Measurements from ENCODE around the gene OASL. TPM values are rescaled to one million over a fixed set of nuclear protein-coding genes. Genes with fewer than 3 reads are reported as not detected.

OASL gene
- total RNA-seq, 1 donor from 2014 or later = not detected

GRCh38 chr12:121026274-121027045, 12.6 kb downstream of the OASL start:
- Mint-ChIP-seq H3K27ac (ENCODE audit: unreplicated experiment) (no peak overlapping the region), H3K36me3 (ENCODE audit: unreplicated experiment) (no peaks in the 10 kb centered on the region)

GRCh38 chr12:121025442-121026226, 13.4 kb downstream of the OASL start:
- DNase-seq = no peak
- no peak for TF ChIP-seq CTCF (IDR thresholded peaks at IDR 0.05; ENCODE audit: partially characterized antibody, unreplicated experiment)
- Mint-ChIP-seq H3K36me3 (ENCODE audit: unreplicated experiment) (no peaks in the 10 kb centered on the region), H3K27ac (ENCODE audit: unreplicated experiment) (no peak overlapping the region), H3K27me3 (ENCODE audit: unreplicated experiment) (no peaks in the 10 kb centered on the region), H3K4me3 (ENCODE audit: unreplicated experiment) (no peak overlapping the region), H3K9me3 (ENCODE audit: unreplicated experiment) (no peaks in the 10 kb centered on the region), H3K4me1 (ENCODE audit: low read depth, unreplicated experiment) (peaks cover 5% of the 10 kb centered on the region)

More at GRCh38 chr12:121026274-121027045, 12.6 kb downstream of the OASL start:
- H3K4me3 Mint-ChIP-seq (ENCODE audit: unreplicated experiment) = no peak overlapping the region
- peaks cover 5% of the 10 kb centered on the region for H3K4me1 Mint-ChIP-seq (ENCODE audit: low read depth, unreplicated experiment)
- no peak for DNase-seq
- no peak for TF ChIP-seq CTCF (IDR thresholded peaks at IDR 0.05; ENCODE audit: partially characterized antibody, unreplicated experiment)
- H3K27me3 Mint-ChIP-seq (ENCODE audit: unreplicated experiment) = no peaks in the 10 kb centered on the region
- H3K9me3 Mint-ChIP-seq (ENCODE audit: unreplicated experiment) = no peaks in the 10 kb centered on the region

- TF ChIP-seq CTCF (IDR thresholded peaks at IDR 0.05; ENCODE audit: partially characterized antibody, unreplicated experiment) = no peak
- Mint-ChIP-seq H3K4me1 (ENCODE audit: low read depth, unreplicated experiment) (peaks cover 5% of the 10 kb centered on the region), H3K36me3 (ENCODE audit: unreplicated experiment) (no peaks in the 10 kb centered on the region), H3K4me3 (ENCODE audit: unreplicated experiment) (no peak overlapping the region), H3K27me3 (ENCODE audit: unreplicated experiment) (peaks cover 3% of the 10 kb centered on the region), H3K27ac (ENCODE audit: unreplicated experiment) (no peak overlapping the region), H3K9me3 (ENCODE audit: unreplicated experiment) (no peaks in the 10 kb centered on the region)
- DNase-seq = no peak
Measured at GRCh38 chr12:121023799-121024198, 15.2 kb downstream of the OASL start.

- Mint-ChIP-seq H3K27ac (ENCODE audit: unreplicated experiment) (no peak overlapping the region), H3K36me3 (ENCODE audit: unreplicated experiment) (no peaks in the 10 kb centered on the region), H3K4me3 (ENCODE audit: unreplicated experiment) (no peak overlapping the region), H3K4me1 (ENCODE audit: low read depth, unreplicated experiment) (peaks cover 5% of the 10 kb centered on the region), H3K27me3 (ENCODE audit: unreplicated experiment) (peaks cover 3% of the 10 kb centered on the region), H3K9me3 (ENCODE audit: unreplicated experiment) (no peaks in the 10 kb centered on the region)
- TF ChIP-seq CTCF (IDR thresholded peaks at IDR 0.05; ENCODE audit: partially characterized antibody, unreplicated experiment) = no peak
- no peak for DNase-seq
Measured at GRCh38 chr12:121022713-121023112, 16.3 kb downstream of the OASL start.

- H3K4me1 Mint-ChIP-seq (ENCODE audit: low read depth, unreplicated experiment) = peaks cover 5% of the 10 kb centered on the region
- H3K27me3 Mint-ChIP-seq (ENCODE audit: unreplicated experiment) = peaks cover 3% of the 10 kb centered on the region
- DNase-seq = no peak
Measured at GRCh38 chr12:121021754-121022153, 17.3 kb downstream of the OASL start.

More at GRCh38 chr12:121021754-121022153, 17.3 kb downstream of the OASL start:
- H3K9me3 Mint-ChIP-seq (ENCODE audit: unreplicated experiment) = no peaks in the 10 kb centered on the region
- TF ChIP-seq CTCF (IDR thresholded peaks at IDR 0.05; ENCODE audit: partially characterized antibody, unreplicated experiment) = no peak
- no peak overlapping the region for H3K27ac Mint-ChIP-seq (ENCODE audit: unreplicated experiment)
- H3K4me3 Mint-ChIP-seq (ENCODE audit: unreplicated experiment) = no peak overlapping the region
- H3K36me3 Mint-ChIP-seq (ENCODE audit: unreplicated experiment) = no peaks in the 10 kb centered on the region
